ENCODE results near the gene SOX13.

The SOX13 gene

DNA sequence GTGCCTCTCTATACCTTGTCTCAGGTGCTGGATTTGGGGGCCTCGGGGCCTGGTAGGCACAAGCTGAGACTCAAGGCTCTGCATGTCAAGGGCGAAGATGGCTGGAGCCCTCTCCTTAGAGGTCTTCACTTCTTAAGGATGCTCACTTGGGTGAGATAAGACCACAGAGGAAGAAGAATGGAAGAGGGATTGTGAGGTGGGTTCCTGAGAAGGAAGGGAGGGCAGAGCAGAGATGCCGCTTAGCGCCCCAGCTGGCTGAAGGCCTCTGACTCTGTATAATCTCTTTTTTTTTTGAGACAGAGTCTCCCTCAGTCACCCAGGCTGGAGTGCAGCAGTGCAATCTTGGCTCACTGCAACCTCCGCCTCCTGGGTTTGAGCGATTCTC lies 32.2 kb downstream of the SOX13 start:
- no peak for DNase-seq (ENCODE audit: low read depth)
- TF ChIP-seq, protein P1, sequence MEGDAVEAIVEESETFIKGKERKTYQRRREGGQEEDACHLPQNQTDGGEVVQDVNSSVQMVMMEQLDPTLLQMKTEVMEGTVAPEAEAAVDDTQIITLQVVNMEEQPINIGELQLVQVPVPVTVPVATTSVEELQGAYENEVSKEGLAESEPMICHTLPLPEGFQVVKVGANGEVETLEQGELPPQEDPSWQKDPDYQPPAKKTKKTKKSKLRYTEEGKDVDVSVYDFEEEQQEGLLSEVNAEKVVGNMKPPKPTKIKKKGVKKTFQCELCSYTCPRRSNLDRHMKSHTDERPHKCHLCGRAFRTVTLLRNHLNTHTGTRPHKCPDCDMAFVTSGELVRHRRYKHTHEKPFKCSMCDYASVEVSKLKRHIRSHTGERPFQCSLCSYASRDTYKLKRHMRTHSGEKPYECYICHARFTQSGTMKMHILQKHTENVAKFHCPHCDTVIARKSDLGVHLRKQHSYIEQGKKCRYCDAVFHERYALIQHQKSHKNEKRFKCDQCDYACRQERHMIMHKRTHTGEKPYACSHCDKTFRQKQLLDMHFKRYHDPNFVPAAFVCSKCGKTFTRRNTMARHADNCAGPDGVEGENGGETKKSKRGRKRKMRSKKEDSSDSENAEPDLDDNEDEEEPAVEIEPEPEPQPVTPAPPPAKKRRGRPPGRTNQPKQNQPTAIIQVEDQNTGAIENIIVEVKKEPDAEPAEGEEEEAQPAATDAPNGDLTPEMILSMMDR (IDR thresholded peaks at IDR 0.05; ENCODE audit: low read depth, low read length, missing control alignments): no peak
- H3K4me3 ChIP-seq (ENCODE audit: low read depth, low read length): no peak overlapping the region

DNA sequence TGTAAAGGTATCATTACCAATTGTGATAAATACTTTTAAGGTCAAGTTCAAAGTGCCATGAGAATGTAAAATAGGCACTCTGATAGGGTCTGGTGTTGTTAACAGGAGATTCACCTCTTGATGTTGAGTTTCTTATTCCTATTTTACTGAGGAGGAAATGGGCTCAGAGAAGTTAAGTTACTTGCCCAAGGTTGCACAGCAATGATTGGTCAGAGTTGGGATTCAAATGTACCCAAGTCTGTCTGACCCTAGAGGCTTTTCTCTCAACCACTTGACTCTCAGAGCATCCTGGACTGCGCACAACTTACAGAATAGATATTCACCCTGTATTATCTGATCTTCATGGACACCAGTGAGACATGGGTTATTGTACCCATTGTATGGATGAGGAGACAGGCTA lies 33.9 kb downstream of the SOX13 start:
- no peak for DNase-seq (ENCODE audit: low read depth)
- TF ChIP-seq, protein P1 (IDR thresholded peaks at IDR 0.05; ENCODE audit: low read depth, low read length, missing control alignments): no peak
- no peak overlapping the region for H3K4me3 ChIP-seq (ENCODE audit: low read depth, low read length)

DNA sequence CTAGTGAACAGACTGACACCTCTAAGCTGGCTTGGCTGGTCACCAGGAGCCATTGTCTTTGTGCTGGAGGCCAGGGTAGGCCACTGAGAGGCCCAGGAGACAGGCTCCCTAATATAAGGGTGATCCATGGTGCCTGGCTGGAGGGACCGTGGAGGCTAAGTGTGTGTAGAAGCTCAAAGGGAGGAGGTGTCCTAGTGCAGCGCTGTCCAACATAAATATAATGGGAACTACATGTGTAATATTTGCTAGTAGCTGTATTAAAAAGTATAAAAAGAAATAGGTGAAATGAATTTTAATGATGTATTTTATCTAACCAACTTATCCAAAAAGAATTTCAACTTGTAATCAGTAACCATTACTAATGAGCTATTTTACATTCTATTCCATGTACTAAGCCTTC lies 35.0 kb downstream of the SOX13 start:
- H3K4me3 ChIP-seq (ENCODE audit: low read depth, low read length): no peak overlapping the region
- TF ChIP-seq, protein P1 (IDR thresholded peaks at IDR 0.05; ENCODE audit: low read depth, low read length, missing control alignments): no peak
- no peak for DNase-seq (ENCODE audit: low read depth)

DNA sequence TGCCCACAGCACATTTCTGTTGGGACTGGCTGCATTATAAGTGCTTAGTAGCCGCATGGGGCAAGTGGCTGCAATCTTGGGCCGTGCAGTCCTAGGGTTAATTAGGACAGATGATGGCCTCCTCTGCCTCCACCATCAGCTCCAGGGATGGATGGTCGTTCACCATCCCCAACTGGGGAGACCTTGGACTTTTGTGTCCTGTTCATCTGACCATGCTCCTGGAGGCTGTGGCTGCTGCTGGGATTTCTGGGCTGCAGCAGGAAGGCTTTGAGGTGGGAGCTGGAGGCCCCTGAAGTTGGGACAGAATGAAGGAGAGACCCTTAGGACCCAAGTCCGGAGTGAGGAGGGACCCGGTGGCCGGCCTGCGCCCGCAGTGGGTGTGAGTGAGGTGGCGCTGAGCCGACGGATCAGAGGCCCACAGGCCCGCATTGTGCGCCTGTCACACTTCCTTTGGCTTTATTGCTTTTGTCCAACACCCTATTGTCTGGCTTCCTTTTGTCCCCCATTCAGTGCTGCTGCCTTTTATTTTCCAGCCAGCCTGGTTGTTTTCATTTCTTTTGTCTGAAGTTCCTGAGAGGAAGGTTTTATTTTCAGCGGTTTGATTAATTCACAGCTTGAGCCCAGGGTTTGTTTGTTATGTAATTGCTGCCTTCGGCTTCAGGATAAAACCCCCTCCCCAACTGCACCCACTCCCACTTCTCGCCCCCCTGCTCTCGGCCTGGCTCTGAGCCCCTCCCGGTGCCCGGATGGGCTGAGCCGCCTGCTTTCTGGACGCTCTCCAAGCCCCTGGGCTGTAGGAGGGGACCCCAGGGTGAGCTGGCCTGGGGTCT lies 35.6 kb downstream of the SOX13 start:
- TF ChIP-seq, protein P1 (IDR thresholded peaks at IDR 0.05; ENCODE audit: low read depth, low read length, missing control alignments): no peak
- H3K4me3 ChIP-seq (ENCODE audit: low read depth, low read length): no peak overlapping the region
- DNase-seq (ENCODE audit: low read depth): no peak

DNA sequence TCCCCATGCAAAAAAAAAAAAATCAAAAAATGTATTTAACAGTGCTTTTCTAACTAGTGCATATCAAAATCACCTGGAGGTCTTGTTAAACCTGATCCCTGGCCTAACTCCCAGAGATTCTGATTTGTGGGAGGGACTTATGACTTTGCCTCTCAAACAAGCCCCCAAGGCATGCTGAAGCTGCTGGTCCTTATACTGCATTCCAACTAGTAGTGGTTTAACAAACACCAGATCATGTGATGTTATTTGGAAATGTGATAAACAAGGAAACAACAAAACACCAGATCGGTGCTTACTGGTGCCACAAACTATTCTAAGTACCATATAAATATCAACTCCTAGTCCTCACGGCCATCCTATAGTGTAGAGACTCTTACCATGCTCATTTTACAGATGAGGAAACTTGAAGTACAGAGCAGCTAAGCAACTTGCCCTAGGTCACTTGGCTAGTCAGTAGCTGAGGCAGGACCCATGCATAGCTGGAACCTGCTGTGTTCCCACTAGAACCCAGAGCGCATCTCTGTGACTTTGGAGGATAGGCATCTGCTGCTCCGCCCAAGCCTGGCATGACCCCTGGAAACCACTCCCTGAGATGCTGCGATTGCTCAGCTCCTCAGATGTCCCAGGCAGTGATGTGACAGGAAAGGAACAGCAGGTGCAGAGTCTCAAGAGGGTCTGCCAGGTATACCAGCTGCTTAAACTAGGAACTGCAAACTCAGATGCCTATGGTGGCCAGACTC lies 38.1 kb downstream of the SOX13 start:
- TF ChIP-seq, protein P1 (IDR thresholded peaks at IDR 0.05; ENCODE audit: low read depth, low read length, missing control alignments): no peak
- H3K4me3 ChIP-seq (ENCODE audit: low read depth, low read length): no peak overlapping the region
- DNase-seq (ENCODE audit: low read depth): no peak

DNA sequence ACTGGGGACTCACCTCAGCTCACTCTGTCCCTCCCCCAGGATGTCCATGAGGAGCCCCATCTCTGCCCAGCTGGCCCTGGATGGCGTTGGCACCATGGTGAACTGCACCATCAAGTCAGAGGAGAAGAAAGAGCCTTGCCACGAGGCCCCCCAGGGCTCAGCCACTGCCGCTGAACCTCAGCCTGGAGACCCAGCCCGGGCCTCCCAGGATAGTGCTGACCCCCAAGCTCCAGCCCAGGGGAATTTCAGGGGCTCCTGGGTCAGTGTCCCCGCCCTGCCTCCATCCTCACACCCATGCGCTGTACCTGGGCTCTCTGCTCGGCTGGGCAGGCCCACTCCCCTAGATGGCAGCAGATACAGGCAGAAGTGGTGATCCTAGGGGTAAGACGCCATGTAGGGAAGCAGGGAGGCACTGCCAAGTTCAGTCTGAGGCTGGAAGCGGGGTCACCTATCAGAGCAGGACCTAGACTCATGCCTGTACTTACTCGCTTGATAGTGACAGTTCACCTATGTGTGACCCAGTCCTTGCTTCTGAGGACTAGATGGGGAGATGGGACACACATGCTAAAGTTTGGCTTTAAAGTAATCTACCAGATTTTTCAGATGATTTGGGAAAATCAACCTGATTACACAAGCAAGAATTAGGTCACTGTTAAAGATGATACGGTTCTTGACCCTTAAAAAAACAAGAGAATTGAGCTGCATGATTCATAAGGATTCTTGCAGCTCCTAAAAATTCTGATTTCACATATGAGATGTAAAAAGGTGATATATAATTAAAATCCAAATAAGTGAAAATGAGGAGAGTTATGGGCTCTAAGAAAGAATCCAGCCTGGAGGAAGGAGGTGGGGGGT lies 40.2 kb downstream of the SOX13 start:
- no peak overlapping the region for H3K4me3 ChIP-seq (ENCODE audit: low read depth, low read length)
- TF ChIP-seq, protein P1 (IDR thresholded peaks at IDR 0.05; ENCODE audit: low read depth, low read length, missing control alignments): no peak
- no peak for DNase-seq (ENCODE audit: low read depth)
